Activated CD4-positive, alpha-beta memory T cell treated with anti-CD3 and anti-CD28 coated beads for 36 hours (primary cell): ENCODE data around the gene BLMH. TPM values are rescaled to one million over a fixed set of nuclear protein-coding genes. Genes with fewer than 3 reads are reported as not detected.

Experiments
- CTCF ChIA-PET: fragments of 350-600 bp; sonication (Branson Sonifier 250); formaldehyde crosslinking; loops from one replicate; lab custom pipeline; 2021; ENCODE audit warnings: antibody characterized with exemption, inconsistent platforms; lab: Charles Lee
- POLR2A ChIA-PET: fragments of 350-600 bp; sonication (Branson Sonifier 250); formaldehyde crosslinking; loops from one replicate; lab custom pipeline; 2021; ENCODE audit warnings: antibody characterized with exemption; lab: Charles Lee
- DNase-seq: peaks from one replicate; pipeline ENCODE4 v3.0.0-alpha.2; 2020
- H3K27ac Mint-ChIP-seq: one replicate; pipeline ENCODE4 v1.8.0; 2021; ENCODE audit warnings: mixed read lengths
- H3K27me3 Mint-ChIP-seq: one replicate; pipeline ENCODE4 v1.8.0; 2021; ENCODE audit warnings: mixed read lengths
- H3K36me3 Mint-ChIP-seq: one replicate; pipeline ENCODE4 v1.8.0; 2021; ENCODE audit warnings: mixed read lengths
- H3K4me1 Mint-ChIP-seq: one replicate; pipeline ENCODE4 v1.8.0; 2021; ENCODE audit warnings: low read depth, mixed read lengths
- H3K4me3 Mint-ChIP-seq: one replicate; pipeline ENCODE4 v1.8.0; 2021; ENCODE audit warnings: mild to moderate bottlenecking, mixed read lengths
- H3K9me3 Mint-ChIP-seq: one replicate; pipeline ENCODE4 v1.8.0; 2021; ENCODE audit warnings: mixed read lengths
- intact Hi-C: fragments of 100-400 bp; cut with micrococcal nuclease; formaldehyde crosslinking; loops from one replicate; pipeline ENCODE4 v1.15.1; 2023
- total RNA-seq, 2 experiments: library from RNA; stranded (reverse); gene quantifications; one replicate each; pipeline ENCODE4 v1.2.3, GENCODE V29; 2021

Gene BLMH
- total RNA-seq, 2 experiments from 2014 or later, result 47.0 to 49.6 TPM

- Mint-ChIP-seq H3K9me3 (no peaks in the 10 kb centered on the region), H3K27me3 (no peaks in the 10 kb centered on the region), H3K36me3 (peaks cover 54% of the 10 kb centered on the region), H3K4me3 (no peak overlapping the region), H3K27ac (no peak overlapping the region), H3K4me1 (no peaks in the 10 kb centered on the region)
- intact Hi-C loops, result no loop called here
- POLR2A ChIA-PET, result no interaction called here
- CTCF ChIA-PET, result no interaction called here
- DNase-seq, result no peak
Observed at GRCh38 chr17:30275911-30276310, 15.8 kb downstream of the BLMH start.

GRCh38 chr17:30274887-30275286, 16.9 kb downstream of the BLMH start:
- intact Hi-C loops, result no loop called here

DNA sequence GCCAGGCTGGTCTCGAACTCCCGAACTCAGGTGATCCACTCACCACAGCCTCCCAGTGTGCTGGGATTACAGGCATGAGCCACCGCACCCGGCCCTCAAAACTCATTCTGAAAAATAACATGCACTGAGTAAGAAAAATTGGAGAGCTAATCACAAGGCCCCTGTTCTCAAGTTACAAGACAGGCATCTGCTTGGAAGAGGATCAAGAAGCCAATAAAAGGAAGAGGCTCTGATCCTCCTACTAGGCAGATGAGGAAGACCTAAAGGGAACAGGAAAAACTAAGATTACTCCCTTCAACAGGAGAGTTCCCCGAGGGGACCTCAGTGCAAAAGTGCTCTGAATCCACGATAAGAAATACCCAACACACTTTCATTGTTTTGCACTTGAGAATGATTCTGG, 18.4 kb downstream of the BLMH start:
- intact Hi-C loops, result no loop called here
- no peaks in the 10 kb centered on the region for H3K27me3 Mint-ChIP-seq
- ChIA-PET CTCF (no interaction called here), POLR2A (no interaction called here)
- no peak for DNase-seq
- H3K4me1 Mint-ChIP-seq, result no peaks in the 10 kb centered on the region
- H3K9me3 Mint-ChIP-seq, result no peaks in the 10 kb centered on the region
- H3K27ac Mint-ChIP-seq, result no peak overlapping the region
- no peak overlapping the region for H3K4me3 Mint-ChIP-seq
- peaks cover 53% of the 10 kb centered on the region for H3K36me3 Mint-ChIP-seq

More at GRCh38 chr17:30274887-30275286, 16.9 kb downstream of the BLMH start:
- DNase-seq, result no peak
- Mint-ChIP-seq H3K27me3 (no peaks in the 10 kb centered on the region), H3K9me3 (no peaks in the 10 kb centered on the region), H3K36me3 (peaks cover 53% of the 10 kb centered on the region), H3K4me3 (no peak overlapping the region), H3K27ac (no peak overlapping the region), H3K4me1 (no peaks in the 10 kb centered on the region)
- POLR2A ChIA-PET, result no interaction called here
- CTCF ChIA-PET, result interaction anchor here (1.2 kb wide), 1 partner anchor 62 kb away, joined by 4 read pairs; no protein-coding TSS in a partner anchor

GRCh38 chr17:30271102-30271501, 20.6 kb downstream of the BLMH start:
- DNase-seq, result no peak
- Mint-ChIP-seq H3K4me1 (no peaks in the 10 kb centered on the region), H3K4me3 (no peak overlapping the region), H3K36me3 (peaks cover 55% of the 10 kb centered on the region), H3K27ac (no peak overlapping the region), H3K9me3 (no peaks in the 10 kb centered on the region), H3K27me3 (no peaks in the 10 kb centered on the region)
- ChIA-PET CTCF (interaction anchor here (1.1 to 2.0 kb wide), 4 partner anchors 21 to 108 kb away, joined by 3 to 6 read pairs (median 4); partner anchors contain the start of gene BLMH), POLR2A (no interaction called here)
- intact Hi-C loops, result no loop called here

GRCh38 chr17:30267625-30268024, 24.1 kb downstream of the BLMH start:
- H3K27ac Mint-ChIP-seq, result no peak overlapping the region
- intact Hi-C loops, result no loop called here
- ChIA-PET POLR2A (no interaction called here), CTCF (no interaction called here)
- no peaks in the 10 kb centered on the region for H3K9me3 Mint-ChIP-seq
- H3K4me1 Mint-ChIP-seq, result no peaks in the 10 kb centered on the region
- no peaks in the 10 kb centered on the region for H3K27me3 Mint-ChIP-seq
- H3K4me3 Mint-ChIP-seq, result no peak overlapping the region
- H3K36me3 Mint-ChIP-seq, result peaks cover 52% of the 10 kb centered on the region
- DNase-seq, result no peak

- no peak overlapping the region for H3K27ac Mint-ChIP-seq
- H3K27me3 Mint-ChIP-seq, result no peaks in the 10 kb centered on the region
- H3K36me3 Mint-ChIP-seq, result peaks cover 40% of the 10 kb centered on the region
- no peaks in the 10 kb centered on the region for H3K4me1 Mint-ChIP-seq
- CTCF ChIA-PET, result no interaction called here
- intact Hi-C loops, result no loop called here
- POLR2A ChIA-PET, result no interaction called here
- no peak for DNase-seq
- H3K9me3 Mint-ChIP-seq, result no peaks in the 10 kb centered on the region
- H3K4me3 Mint-ChIP-seq, result no peak overlapping the region
Observed at GRCh38 chr17:30263552-30264333, 28.0 kb downstream of the BLMH start.

DNA sequence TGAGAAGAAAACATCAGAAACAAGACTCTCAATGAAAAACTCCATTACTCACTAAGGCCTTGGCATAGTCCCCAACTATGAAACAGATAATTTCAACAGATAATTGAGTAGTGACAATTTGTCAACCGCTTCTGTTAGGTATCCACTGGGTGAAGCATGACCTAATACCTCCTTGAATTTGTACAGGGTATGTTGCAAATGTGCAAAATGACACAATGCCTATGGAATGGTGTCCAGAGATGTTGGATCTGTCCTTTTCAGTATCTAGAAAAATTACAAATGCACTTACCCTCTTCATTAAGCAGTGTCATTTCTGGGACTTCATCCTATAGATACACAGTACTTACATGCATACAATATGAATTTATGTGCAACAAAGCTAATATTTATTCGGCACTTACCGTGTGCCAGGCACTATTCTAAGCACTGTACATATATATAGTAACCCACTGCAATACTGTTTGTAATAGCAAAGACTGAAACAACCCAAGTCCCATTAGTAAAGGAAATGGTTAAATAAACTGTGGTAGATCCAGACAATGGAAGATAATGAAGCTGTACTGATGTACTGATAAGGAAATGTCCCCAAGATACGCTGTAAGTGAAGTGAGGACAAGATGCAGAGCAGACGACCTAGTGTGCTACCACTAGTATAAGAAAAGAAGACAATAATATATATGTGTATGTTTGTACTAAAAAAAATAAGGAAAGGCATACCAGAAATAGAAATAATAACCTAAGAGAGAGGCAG, 34.8 kb downstream of the BLMH start:
- POLR2A ChIA-PET, result no interaction called here
- intact Hi-C loops, result no loop called here
- peaks cover 30% of the 10 kb centered on the region for H3K36me3 Mint-ChIP-seq
- CTCF ChIA-PET, result interaction anchor here (1.2 to 1.6 kb wide), 2 partner anchors 79 to 82 kb away, joined by 3 to 4 read pairs; no protein-coding TSS in a partner anchor
- no peak overlapping the region for H3K27ac Mint-ChIP-seq
- no peaks in the 10 kb centered on the region for H3K27me3 Mint-ChIP-seq
- no peaks in the 10 kb centered on the region for H3K4me1 Mint-ChIP-seq
- no peaks in the 10 kb centered on the region for H3K9me3 Mint-ChIP-seq
- no peak for DNase-seq
- H3K4me3 Mint-ChIP-seq, result no peak overlapping the region

DNA sequence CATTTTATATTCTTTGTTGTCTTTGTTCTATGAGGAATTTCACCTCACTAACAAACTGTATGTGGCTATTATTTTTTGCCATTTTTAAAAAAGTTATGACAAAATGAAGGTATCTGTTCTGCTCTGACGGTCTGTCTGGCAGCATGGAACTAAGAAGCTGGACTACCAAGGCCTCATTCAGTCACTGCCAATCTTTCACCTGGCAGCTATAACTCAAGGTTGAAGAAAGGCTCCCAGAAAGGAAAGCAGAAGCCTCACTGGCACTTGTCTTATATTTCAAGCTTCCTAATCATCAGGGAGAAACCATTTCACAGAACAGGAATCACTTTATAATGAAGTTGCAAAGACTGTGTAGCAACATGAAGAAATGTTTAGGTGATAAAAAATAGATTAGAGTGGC, 37.6 kb downstream of the BLMH start:
- Mint-ChIP-seq H3K4me1 (no peaks in the 10 kb centered on the region), H3K4me3 (no peak overlapping the region), H3K27me3 (no peaks in the 10 kb centered on the region), H3K27ac (no peak overlapping the region), H3K9me3 (no peaks in the 10 kb centered on the region), H3K36me3 (peaks cover 31% of the 10 kb centered on the region)
- intact Hi-C loops, result no loop called here
- ChIA-PET POLR2A (no interaction called here), CTCF (no interaction called here)
- no peak for DNase-seq

DNA sequence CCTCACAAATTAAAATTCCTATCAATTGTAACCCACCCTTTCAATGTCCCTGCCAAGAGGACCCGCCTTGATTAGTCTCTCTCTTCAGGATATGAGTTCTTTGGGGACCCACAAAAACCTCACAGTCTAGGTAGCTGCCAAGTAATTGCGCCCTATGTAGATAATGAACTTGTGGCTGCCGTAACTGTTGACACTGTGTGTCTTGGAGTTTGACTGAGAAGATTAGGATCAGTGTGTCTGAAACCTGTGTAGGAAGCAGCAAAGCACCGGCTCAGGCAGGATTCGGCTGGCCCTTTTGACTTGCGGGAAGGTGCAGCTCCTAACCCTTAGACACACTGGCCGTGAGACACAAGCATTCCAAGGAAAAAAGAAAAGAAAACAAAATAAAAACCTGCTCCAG, 38.4 kb downstream of the BLMH start:
- intact Hi-C loops, result no loop called here
- peaks cover 37% of the 10 kb centered on the region for H3K36me3 Mint-ChIP-seq
- POLR2A ChIA-PET, result no interaction called here

GRCh38 chr17:30251931-30252330, 39.8 kb downstream of the BLMH start:
- ChIA-PET POLR2A (no interaction called here), CTCF (no interaction called here)
- Mint-ChIP-seq H3K9me3 (no peaks in the 10 kb centered on the region), H3K27ac (no peak overlapping the region), H3K27me3 (no peaks in the 10 kb centered on the region), H3K4me3 (no peak overlapping the region), H3K4me1 (no peaks in the 10 kb centered on the region), H3K36me3 (peaks cover 48% of the 10 kb centered on the region)
- no peak for DNase-seq
- intact Hi-C loops, result no loop called here

More for the DNA sequence above, 38.4 kb downstream of the BLMH start:
- Mint-ChIP-seq H3K27ac (no peak overlapping the region), H3K9me3 (no peaks in the 10 kb centered on the region), H3K4me3 (no peak overlapping the region), H3K4me1 (no peaks in the 10 kb centered on the region), H3K27me3 (no peaks in the 10 kb centered on the region)
- no peak for DNase-seq
- CTCF ChIA-PET, result no interaction called here

GRCh38 chr17:30249460-30249859, 42.3 kb downstream of the BLMH start:
- POLR2A ChIA-PET, result no interaction called here
- no peak overlapping the region for H3K27ac Mint-ChIP-seq

GRCh38 chr17:30248786-30249185, 43.0 kb downstream of the BLMH start:
- Mint-ChIP-seq H3K4me3 (no peak overlapping the region), H3K27ac (no peak overlapping the region), H3K4me1 (no peaks in the 10 kb centered on the region), H3K27me3 (no peaks in the 10 kb centered on the region), H3K36me3 (peaks cover 46% of the 10 kb centered on the region), H3K9me3 (no peaks in the 10 kb centered on the region)
- DNase-seq, result no peak
- ChIA-PET POLR2A (no interaction called here), CTCF (interaction anchor here (1.3 kb wide), 2 partner anchors 124 to 144 kb away, joined by 3 to 4 read pairs; no protein-coding TSS in a partner anchor)
- intact Hi-C loops, result no loop called here

More at GRCh38 chr17:30249460-30249859, 42.3 kb downstream of the BLMH start:
- intact Hi-C loops, result no loop called here
- no peak for DNase-seq
- Mint-ChIP-seq H3K36me3 (peaks cover 47% of the 10 kb centered on the region), H3K4me3 (no peak overlapping the region), H3K9me3 (no peaks in the 10 kb centered on the region), H3K4me1 (no peaks in the 10 kb centered on the region), H3K27me3 (no peaks in the 10 kb centered on the region)
- CTCF ChIA-PET, result interaction anchor here (1.3 kb wide), 2 partner anchors 125 to 145 kb away, joined by 3 to 4 read pairs; no protein-coding TSS in a partner anchor
